Stimulated activated CD8-positive, alpha-beta memory T cell treated with anti-CD3 and anti-CD28 coated beads, Interleukin-12 subunit alpha, Interleukin-12 subunit beta, amount 100 ng/mL, for 1 hour (primary cell): Measurements from ENCODE around the gene COPS8.

Experiments
- DNase-seq: peaks from one replicate; pipeline ENCODE4 v3.0.0-alpha.2; 2020; ENCODE audit warnings: low read depth

COPS8 gene

DNA sequence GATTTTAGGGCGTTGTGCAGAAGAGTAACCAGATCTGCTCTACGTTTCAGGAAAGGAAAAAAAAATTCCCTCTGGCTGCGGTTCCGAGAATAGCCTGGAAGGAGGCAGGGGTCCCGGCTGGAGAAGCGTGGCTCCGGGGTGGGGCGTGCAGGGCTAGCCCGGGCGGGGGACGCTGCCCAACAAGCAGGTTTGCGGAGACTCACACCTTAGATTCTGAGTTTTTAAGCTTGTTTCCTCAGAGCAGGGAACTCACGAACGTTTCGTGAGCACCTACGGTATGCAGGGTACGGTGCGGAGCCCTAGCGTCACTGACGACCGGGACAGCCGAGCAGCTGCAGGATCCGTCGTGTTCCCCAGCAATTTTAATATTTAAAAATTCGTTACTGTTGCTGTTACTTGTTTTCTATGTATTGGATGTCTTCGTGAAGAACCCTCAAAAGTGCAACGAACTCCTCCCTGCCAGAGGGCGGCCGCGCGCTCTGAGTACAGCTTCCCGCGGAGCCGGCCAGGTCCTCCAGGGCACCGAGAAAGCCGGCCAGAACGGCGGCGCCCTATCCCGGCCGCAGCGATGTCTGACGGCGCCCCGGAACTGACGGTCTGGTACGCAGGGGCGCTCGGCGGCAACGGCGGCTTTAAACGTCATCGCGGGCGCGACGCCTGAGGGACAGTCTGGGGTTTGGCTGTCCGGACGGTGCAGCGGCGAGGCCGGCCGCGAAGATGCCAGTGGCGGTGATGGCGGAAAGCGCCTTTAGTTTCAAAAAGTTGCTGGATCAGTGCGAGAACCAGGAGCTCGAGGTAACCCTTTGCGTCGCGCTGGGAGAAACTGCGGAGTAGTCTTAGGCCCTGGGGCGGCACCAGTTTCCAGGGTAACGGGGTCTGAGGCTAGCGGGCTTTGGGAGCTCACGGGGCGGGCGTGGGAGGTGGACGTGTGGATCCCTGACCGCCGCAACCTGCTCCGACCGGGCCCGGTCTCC is at the start of gene COPS8:
Gene COPS8, plus strand, starts transcription at position 642 of the 974 bp plus-strand sequence. Its CDS starts 76 bp downstream, at position 718.
- peak; percentile 76 for DNase-seq

DNA sequence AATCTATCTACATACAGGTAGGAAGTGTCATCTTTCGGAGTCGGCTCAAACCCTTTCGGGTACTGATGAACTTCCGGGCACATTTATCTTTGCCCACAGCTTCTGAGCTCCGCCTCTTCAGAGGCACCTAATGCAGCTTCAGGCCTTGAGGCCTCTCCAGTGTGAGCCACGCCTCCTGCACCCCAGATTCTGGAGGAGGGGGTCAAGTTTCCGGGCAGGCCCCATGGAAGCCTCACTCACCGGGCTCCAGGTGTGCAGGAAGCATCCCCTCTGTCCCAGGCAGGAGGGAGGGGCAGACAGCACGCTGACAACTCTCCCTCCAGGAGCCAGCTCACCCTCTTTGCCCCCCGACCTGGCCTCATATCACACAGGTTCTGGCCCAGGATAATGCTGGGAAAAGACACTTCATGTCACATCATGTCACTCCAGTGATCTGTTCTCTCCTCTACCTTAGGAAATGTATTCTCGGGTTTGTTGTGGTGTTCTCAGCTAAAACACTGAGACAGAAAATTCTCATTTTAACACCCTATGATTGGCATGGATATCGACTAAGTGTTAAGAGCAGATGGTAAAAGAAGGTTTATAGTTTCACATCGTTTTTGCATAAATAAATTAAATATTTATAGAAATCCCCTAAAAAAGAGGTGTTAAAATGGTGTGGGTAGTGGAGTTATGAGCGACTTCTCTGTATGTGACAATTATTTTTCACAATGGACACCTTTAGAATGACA is 46.2 kb upstream of the COPS8 start:
- no peak for DNase-seq

DNA sequence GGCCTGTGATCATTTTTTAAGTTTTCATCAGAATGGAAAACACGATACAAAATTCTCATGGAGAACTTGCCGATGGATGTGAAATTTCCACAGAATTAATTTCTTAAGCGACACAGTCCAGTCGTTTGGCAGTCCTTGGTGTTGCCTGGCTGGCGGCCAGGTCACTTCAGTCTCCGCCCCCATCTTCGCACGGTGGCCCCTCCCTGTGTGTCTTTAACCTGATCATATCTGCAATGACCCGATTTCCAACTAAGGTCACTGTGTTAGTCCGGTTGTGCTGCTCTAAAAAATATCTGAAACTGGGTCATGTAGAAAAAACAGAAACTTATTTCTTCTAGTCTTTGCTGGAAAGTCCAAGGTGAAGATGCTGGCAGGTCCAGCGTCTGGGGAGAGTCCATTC is 44.5 kb upstream of the COPS8 start:
- DNase-seq, result no peak

- DNase-seq, result no peak
These were observed 43.6 kb upstream of the COPS8 start for GRCh38 chr2:237042101-237042500.

DNA sequence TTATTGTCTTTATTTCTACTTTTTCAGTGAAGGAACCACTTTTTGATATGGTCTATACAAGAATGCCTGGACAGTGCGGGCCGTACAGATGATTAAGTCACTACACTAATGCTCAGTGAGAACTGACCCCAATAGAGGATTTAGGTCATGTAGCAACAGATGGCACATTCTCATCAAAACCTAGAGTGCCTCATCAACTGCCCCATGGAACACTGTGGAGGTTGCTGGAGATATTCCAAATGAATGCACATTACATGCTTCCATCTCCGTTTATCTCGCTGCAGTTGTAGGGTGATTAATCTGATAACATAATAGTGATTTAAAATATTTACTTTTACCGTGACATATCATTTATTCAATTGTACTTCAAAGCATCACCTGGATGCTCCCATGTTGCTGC is 41.8 kb upstream of the COPS8 start:
- DNase-seq, result no peak

DNA sequence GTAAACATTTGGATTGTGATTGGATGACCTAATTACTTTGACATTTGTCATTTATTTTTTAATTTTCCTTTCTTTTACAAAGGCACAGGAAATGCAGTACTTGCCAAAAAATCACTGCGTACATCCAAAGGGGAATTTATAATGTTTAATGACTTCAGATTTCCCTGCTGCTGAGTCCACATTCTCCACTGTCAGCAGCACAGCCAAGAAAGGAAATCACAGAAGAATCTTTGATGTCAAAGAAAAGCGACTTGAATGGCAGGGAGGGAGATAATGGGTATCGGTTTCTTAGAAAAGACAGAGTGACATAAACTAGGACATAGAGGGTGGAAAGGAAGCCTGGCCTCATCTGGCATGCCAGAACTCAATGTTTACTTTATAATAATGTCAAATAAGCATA is 41.4 kb upstream of the COPS8 start:
- no peak for DNase-seq

DNA sequence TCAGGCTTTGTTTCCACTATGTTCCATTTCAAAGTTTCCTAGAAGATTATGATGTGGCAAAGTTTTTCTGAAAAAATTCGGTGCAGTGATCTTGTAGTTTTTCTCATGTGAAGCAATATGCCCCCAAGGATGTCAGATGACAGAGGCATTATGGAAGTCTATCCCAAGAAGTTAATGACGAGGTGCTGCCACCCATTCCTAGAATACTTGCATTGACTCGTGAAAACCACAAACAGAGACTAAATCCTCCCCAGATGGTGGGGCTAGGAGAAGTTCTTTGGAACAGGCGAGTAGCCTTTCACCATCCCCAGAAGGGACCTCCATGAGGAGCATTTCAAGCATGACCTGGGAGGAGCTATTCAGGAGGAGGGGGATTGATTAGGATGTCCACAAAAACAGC is 40.2 kb upstream of the COPS8 start:
- DNase-seq, result no peak

DNA sequence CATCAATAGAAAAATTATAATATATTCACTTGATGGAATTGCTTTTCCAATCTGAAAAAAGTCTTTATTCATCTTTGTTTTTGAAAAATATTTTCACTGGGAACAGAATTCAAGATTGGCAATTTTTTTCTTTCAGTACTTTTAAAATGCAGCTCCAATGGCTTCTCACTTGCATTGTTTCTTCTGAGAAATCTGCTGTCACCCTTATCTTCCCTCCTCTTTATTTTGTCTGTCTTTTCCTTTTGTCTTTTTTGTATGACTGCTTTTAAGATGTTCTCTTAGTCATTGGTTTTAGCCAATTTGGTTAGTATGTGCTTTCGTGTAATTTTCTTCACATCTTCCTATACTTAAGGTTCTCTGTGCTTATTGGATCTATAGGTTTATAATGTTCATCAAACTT is 37.1 kb upstream of the COPS8 start:
- DNase-seq, result no peak

DNA sequence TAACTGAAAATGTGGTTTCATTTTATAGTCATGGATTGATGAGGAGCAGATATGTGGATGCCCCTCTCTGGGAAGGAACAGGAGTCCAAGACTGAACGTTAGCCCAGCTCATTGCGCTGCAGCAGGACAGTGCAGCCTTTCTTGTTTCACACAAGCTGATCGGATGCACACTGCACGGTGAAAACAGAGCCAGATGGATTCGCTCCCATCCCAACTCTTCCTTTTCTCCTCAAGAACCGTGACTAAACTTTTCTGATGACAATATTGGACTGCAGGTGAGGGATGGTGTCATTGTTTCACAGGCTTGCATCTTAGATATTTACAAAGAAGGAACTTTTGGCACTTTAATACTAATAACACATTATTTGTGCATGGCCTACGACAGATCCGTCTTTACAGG is 33.8 kb upstream of the COPS8 start:
- no peak for DNase-seq

DNA sequence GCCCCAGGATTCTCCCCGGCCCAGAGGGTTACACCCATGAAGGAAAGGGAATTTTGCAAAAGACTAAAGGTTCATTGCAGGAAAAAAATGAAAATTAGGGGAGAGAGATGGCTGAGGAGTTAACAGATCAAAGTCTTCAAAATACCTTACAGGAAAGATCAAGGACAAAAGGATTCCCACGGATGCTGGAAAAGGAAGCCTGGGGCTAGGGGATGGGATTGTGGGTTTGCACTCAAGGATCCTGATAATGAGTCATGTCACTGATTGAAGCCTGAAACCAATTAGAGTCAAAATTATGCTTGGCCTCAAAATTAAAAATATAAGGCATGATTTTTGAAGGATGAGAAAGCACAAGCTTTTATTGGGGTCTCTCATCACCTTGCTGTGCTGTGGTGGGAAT is 32.6 kb upstream of the COPS8 start:
- DNase-seq, result no peak

DNA sequence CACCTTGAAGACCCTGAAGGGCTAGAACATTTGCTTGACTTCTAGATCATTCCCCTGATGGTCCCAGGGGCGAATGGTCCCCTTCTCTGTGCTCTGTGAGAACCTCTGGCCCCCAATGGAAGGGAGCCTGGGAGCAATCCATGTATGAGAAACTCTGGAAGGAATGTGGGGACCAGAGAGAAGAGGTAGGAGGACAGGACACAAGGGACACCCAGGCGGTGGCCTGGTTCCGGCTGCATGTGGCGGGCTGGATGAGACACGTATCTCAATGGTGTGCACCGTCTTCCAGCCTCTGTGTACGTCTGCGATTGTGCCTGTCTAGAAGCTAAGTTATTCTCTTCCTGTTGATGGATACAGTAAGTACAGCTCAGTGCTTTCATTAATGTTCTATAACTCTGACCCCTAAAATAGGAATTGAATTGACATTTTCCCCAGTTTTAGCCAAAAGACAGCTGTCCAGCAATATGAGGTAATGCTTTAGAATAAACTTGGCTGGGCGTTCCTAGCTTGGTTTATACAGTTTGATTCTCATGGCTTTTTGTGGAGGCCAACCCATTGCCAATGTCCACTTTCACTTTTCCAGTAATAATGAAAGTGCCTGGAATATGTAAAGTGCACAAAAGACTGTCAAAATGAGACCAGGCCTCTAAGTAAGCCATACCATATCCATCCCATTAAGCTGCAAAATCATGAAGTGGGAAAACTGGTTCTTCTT is 30.1 kb upstream of the COPS8 start:
- DNase-seq, result no peak

GRCh38 chr2:237056287-237056875 is 29.3 kb upstream of the COPS8 start:
- DNase-seq, result no peak

- no peak for DNase-seq
These were observed 28.6 kb upstream of the COPS8 start for GRCh38 chr2:237057107-237057506.

- no peak for DNase-seq
These were observed 27.8 kb upstream of the COPS8 start for GRCh38 chr2:237057893-237058300.

DNA sequence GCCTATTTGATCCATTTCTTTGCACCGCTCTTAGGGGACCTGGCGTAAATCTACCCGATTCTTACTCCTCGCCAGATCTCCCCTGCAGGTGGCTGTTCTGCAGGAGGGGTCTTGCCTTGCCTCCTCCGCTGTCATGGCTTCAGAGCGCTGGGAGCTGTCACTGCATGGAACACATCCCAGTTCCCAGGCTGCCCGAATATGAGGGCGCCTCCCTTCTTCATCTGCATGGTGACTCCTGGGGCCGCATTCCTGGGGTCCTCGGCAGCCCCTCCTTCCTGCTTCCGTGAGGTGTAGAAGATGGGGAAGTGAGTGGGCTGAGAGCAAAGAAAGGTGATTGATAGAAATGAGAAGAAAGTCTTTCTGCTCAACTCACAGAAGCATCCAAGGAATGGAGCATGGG is 27.3 kb upstream of the COPS8 start:
- no peak for DNase-seq

GRCh38 chr2:237059155-237059875 is 26.4 kb upstream of the COPS8 start:
- no peak for DNase-seq

DNA sequence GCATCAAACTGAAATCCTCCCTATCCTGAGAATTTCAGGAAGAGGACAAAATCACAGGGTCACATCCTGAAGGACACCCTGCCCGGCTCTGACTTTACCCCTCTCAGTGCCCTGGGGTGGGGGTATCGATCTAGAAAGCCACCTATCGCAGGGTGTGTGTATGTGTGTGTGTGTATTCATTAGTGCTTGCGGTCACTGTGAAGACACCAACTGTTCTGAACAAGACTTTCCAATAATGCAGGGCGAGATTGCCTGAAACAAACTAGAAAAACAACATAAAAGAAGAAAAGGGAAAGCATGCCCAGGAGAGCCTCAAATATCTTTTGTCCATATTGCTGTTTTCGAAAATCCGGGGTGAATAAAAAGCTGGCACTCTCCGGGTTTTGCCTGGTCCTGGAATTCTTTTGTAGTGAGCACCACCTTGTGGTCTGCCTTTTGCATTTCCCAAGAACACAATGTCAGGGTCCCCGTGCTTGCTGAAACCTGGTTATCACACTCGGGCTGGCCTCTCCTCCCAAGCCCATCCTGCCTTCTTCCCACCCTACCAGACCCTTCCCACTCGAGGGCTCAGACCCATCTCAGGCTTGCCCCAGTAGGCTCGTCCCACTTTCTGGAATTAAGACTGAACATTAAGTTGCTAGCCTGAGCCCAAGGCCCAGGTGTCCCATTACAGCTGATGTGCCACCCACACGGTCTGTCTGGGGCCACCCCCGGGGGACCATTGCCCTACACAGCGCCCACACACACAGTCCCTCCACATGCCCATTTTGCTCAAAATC is 25.0 kb upstream of the COPS8 start:
- no peak for DNase-seq

- no peak for DNase-seq
These were observed 24.3 kb upstream of the COPS8 start for GRCh38 chr2:237061356-237061755.

DNA sequence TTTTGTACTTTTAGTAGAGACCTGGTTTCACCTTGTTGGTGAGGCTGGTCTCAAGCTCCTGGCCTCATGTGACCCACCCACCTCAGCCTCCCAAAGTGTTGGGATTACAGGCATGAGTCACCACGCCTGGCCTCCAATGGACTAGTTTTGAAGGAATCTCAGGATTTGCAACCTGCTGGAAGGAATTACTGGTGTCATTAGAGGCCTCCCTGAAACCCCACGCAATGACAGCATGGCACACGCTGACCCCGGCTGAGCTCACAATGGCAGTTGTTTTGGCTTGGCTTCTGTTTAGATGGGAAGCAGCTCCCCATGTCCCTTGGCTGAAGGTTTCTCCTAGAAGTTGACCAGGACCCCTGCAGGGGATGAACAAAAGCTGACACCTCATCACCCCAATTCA is 23.1 kb upstream of the COPS8 start:
- DNase-seq, result no peak

DNA sequence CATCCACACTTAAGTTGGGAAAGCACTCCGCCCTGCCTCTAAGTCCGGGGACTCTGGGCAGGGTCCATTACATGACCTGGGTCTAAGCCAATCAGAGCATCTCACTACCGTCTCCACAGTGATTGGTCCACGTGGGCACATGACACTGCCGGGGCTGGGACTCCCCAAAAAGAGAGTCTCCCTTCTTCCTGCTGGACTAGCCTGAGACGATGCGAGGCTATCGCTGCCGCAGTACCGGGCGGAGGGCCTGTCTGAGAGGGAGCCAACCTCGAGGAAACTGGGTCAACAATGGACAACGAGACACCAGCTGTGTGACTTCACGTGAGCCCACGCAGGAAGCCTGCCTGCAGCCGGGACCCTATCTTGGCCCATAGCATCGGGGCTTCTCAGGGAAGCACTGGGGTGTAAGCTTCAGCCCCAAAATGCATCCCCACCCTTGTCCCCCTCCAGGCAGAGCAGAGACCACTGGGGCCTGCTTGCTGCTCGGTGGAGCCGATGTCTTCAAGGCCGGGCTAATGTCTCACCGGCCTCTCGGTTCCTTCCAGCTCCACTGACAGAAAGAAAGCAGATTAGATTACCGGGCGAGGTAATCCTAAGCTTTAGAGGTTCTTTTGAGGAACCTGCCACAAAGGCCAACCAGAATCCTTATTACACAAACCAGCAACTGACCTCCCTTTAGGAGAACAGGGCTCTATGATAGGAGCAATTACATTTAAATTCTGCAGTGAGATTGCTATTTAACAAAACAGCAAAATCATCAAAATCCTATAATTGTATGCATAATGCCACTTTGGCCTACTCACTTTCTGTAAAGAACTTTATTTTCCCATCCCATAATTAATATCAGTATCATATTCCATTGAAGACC is 21.3 kb upstream of the COPS8 start:
- DNase-seq, result no peak
